ENCODE data around the gene POLA2. TPM values are rescaled to one million over a fixed set of nuclear protein-coding genes. Genes with fewer than 3 reads are reported as not detected.

The POLA2 gene
- total RNA-seq, 1 experiment from 2014 or later, result 35.6 TPM

- Mint-ChIP-seq H3K4me1 (peaks cover 13% of the 10 kb centered on the region), H3K4me3 (no peak overlapping the region), H3K27me3 (ENCODE audit: low read depth) (peaks cover 16% of the 10 kb centered on the region), H3K27ac (no peak overlapping the region), H3K36me3 (peaks cover 12% of the 10 kb centered on the region), H3K9me3 (no peaks in the 10 kb centered on the region)
- ChIA-PET CTCF (interaction anchor here (0.6 to 3.4 kb wide), 2 partner anchors 11 to 29 kb away, joined by 3 to 23 read pairs; partner anchors contain the start of gene CDC42EP2), POLR2A (no interaction called here)
- ATAC-seq, result no peak
- DNase-seq (ENCODE audit: low spot score), result no peak
- TF ChIP-seq ZNF532 (CRISPR knock-in tag; IDR thresholded peaks at IDR 0.05; ENCODE audit: borderline replicate concordance) (no peak), GRHL2 (CRISPR knock-in tag; IDR thresholded peaks at IDR 0.05; ENCODE audit: insufficient replicate concordance, severe bottlenecking) (no peak), ZNF512 (CRISPR knock-in tag; IDR thresholded peaks at IDR 0.05; ENCODE audit: borderline replicate concordance) (no peak), ZBTB21 (CRISPR knock-in tag; IDR thresholded peaks at IDR 0.05; ENCODE audit: borderline replicate concordance) (no peak), RORB (CRISPR knock-in tag; IDR thresholded peaks at IDR 0.05) (no peak), ZNF416 (CRISPR knock-in tag; IDR thresholded peaks at IDR 0.05) (no peak), ATF1 (CRISPR knock-in tag; IDR thresholded peaks at IDR 0.05) (no peak), ATF2 (CRISPR knock-in tag; IDR thresholded peaks at IDR 0.05; ENCODE audit: borderline replicate concordance, low read depth) (no peak), JUN (CRISPR knock-in tag; IDR thresholded peaks at IDR 0.05) (no peak), ZNF317 (CRISPR knock-in tag; IDR thresholded peaks at IDR 0.05; ENCODE audit: borderline replicate concordance, low read depth) (no peak), FOXJ3 (CRISPR knock-in tag; IDR thresholded peaks at IDR 0.05; ENCODE audit: borderline replicate concordance) (no peak), GTF2I (CRISPR knock-in tag; conservative IDR thresholded peaks at IDR 0.05) (no peak), ATF3 (CRISPR knock-in tag; conservative IDR thresholded peaks at IDR 0.05) (no peak), TCF7 (CRISPR knock-in tag; IDR thresholded peaks at IDR 0.05; ENCODE audit: low read depth) (no peak), AFF4 (CRISPR knock-in tag; IDR thresholded peaks at IDR 0.05; ENCODE audit: borderline replicate concordance) (no peak), NR1H2 (CRISPR knock-in tag; IDR thresholded peaks at IDR 0.05) (no peak)
Observed at GRCh38 chr11:65303555-65303954, 41.8 kb downstream of the POLA2 start.
